PC-3 (cell line): Measurements from ENCODE around the gene LCE1F. TPM values are rescaled to one million over a fixed set of nuclear protein-coding genes. Genes with fewer than 3 reads are reported as not detected.

Experiments used
- ATAC-seq: fragments of 200-7000 bp; cut with Tn5 transposase; 2 replicates; pipeline ENCODE4 v1.9.1; 2020; ENCODE audit warnings: mild to moderate bottlenecking, moderate library complexity
- BruUV-seq: library from RNA; stranded (reverse); fragments of 400-500 nt; replicated peaks from 2 replicates; lab custom pipeline; 2021; lab: Mats Ljungman, UMichigan
- CTCF ChIA-PET: fragments of 300-600 bp; sonication (Branson Sonifier 250); formaldehyde crosslinking; loops from one replicate; lab custom pipeline; 2022; ENCODE audit warnings: antibody characterized with exemption; lab: Charles Lee
- POLR2A ChIA-PET: fragments of 300-600 bp; sonication (Branson Sonifier 250); formaldehyde crosslinking; loops from one replicate; lab custom pipeline; 2022; ENCODE audit warnings: antibody characterized with exemption; ENCODE audit not compliant: unreplicated experiment; lab: Charles Lee
- DNase-seq: peaks from one replicate; pipeline ENCODE4 v3.0.0-alpha.2; 2015
- H2AFZ ChIP-seq: fragments of 300-600 bp; sonication (generic); 2 replicates; pipeline ENCODE4 v1.6.0; 2016; ENCODE audit warnings: antibody characterized with exemption, low read length
- H3F3A ChIP-seq: fragments of 300-600 bp; sonication (generic); one replicate; pipeline ENCODE4 v1.6.0; 2017; ENCODE audit warnings: antibody characterized with exemption, low read length, control low read depth, mild to moderate bottlenecking; ENCODE audit not compliant: unreplicated experiment
- H3K27ac ChIP-seq: fragments of 300-600 bp; sonication (generic); 2 replicates; pipeline ENCODE4 v1.5.1; 2016; ENCODE audit warnings: mild to moderate bottlenecking, low read length
- H3K27me3 ChIP-seq: fragments of 300-600 bp; sonication (generic); 2 replicates; pipeline ENCODE4 v1.6.1; 2016; ENCODE audit warnings: low read length, mixed read lengths
- H3K36me3 ChIP-seq: fragments of 300-600 bp; sonication (generic); 2 replicates; pipeline ENCODE4 v1.6.1; 2016; ENCODE audit warnings: low read depth, mixed run types, low read length, mixed read lengths
- H3K4me1 ChIP-seq: fragments of 300-600 bp; sonication (generic); 2 replicates; pipeline ENCODE4 v1.5.1; 2016; ENCODE audit warnings: low read length; ENCODE audit not compliant: insufficient read depth
- H3K4me2 ChIP-seq: fragments of 300-600 bp; sonication (generic); 2 replicates; pipeline ENCODE4 v1.6.0; 2016; ENCODE audit warnings: low read length
- H3K4me3 ChIP-seq: fragments of 300-600 bp; sonication (generic); 2 replicates; pipeline ENCODE4 v1.5.1; 2016; ENCODE audit warnings: mild to moderate bottlenecking, low read length, mixed read lengths
- H3K79me2 ChIP-seq: fragments of 300-600 bp; sonication (generic); 2 replicates; pipeline ENCODE4 v1.6.1; 2017; ENCODE audit warnings: low read length, mixed read lengths
- H3K9ac ChIP-seq: fragments of 300-600 bp; sonication (generic); 2 replicates; pipeline ENCODE4 v1.6.0; 2016; ENCODE audit warnings: mild to moderate bottlenecking, low read length
- H3K9me2 ChIP-seq: fragments of 300-600 bp; sonication (generic); replicated peaks from 2 replicates; pipeline ENCODE4 v1.6.1; 2016; ENCODE audit warnings: mixed run types, low read length, mixed read lengths
- H3K9me3 ChIP-seq: fragments of 300-600 bp; sonication (generic); 2 replicates; pipeline ENCODE4 v1.6.1; 2016; ENCODE audit warnings: low read length, mixed read lengths
- H4K20me1 ChIP-seq: fragments of 300-600 bp; sonication (generic); 2 replicates; pipeline ENCODE4 v1.6.1; 2016; ENCODE audit warnings: low read length, mixed read lengths
- CTCF ChIP-seq: fragments of 300-600 bp; sonication (generic); conservative IDR thresholded peaks from 2 replicates; pipeline ENCODE4 v1.5.1; 2017; ENCODE audit warnings: antibody characterized with exemption, low read depth, mild to moderate bottlenecking, low read length
- EZH2 ChIP-seq: fragments of 300-600 bp; sonication (generic); IDR thresholded peaks from one replicate; pipeline ENCODE4 v1.6.1; 2017; ENCODE audit warnings: antibody characterized with exemption, mild to moderate bottlenecking, low read length; ENCODE audit not compliant: unreplicated experiment
- EZH2phosphoT487 ChIP-seq: fragments of 300-600 bp; sonication (generic); IDR thresholded peaks from 2 replicates; pipeline ENCODE4 v1.6.1; 2018; ENCODE audit warnings: mild to moderate bottlenecking, antibody characterized with exemption, low read length, borderline replicate concordance
- intact Hi-C: fragments of 100-400 bp; cut with micrococcal nuclease; formaldehyde crosslinking; loops from 2 replicates; pipeline ENCODE4 v1.9.0; 2023
- total RNA-seq: library from RNA; depleted of rRNA; stranded (reverse); fragments of >200 nt; gene quantifications from 2 replicates; pipeline ENCODE4 v1.2.3, GENCODE V29; 2014

LCE1F gene
- total RNA-seq, 1 experiment from 2014 or later, result not detected

DNA sequence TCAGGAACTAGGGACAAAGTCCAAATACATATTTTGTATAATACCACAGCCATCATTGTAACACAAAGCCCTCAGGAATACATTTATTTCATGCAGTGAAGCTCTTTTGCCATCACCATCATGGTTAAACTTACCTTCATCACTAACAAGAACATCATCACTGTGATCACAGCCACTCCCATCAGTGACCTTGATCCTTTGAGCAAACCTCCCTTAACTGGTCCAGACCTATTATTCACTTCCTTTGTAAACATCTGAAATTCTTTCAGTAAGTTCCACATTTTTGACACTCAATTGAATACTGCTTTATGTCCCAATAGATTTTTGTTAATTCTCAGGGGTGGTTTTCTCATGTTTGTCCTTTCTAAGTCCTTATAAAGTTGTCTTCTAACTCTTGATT is 33.3 kb upstream of the LCE1F start:
- CTCF ChIA-PET, result no interaction called here
- POLR2A ChIA-PET, result no interaction called here

GRCh38 chr1:152743371-152744145 is 31.4 kb upstream of the LCE1F start:
- ATAC-seq (no peak), DNase-seq (peak; percentile 63)
- no TSS peak for BruUV-seq
- H2AFZ ChIP-seq, result no peak overlapping the region
- no peaks in the 10 kb centered on the region for H3K9me3 ChIP-seq
- no peaks in the 10 kb centered on the region for H3K79me2 ChIP-seq
- intact Hi-C loops, result no loop called here
- no peaks in the 10 kb centered on the region for H3K36me3 ChIP-seq
- H4K20me1 ChIP-seq, result no peaks in the 10 kb centered on the region
- no peaks in the 10 kb centered on the region for H3K9me2 ChIP-seq
- ChIA-PET CTCF (no interaction called here), POLR2A (no interaction called here)
- no peaks in the 10 kb centered on the region for H3K27me3 ChIP-seq
- no peaks in the 10 kb centered on the region for H3F3A ChIP-seq
- H3K27ac ChIP-seq, result no peak overlapping the region
- no peak overlapping the region for H3K9ac ChIP-seq
- H3K4me2 ChIP-seq, result no peak overlapping the region
- TF ChIP-seq CTCF (no peak), EZH2phosphoT487 (no peak), EZH2 (no peak)
- peaks cover 13% of the 10 kb centered on the region for H3K4me1 ChIP-seq
- H3K4me3 ChIP-seq, result no peak overlapping the region

More for the DNA sequence above, 33.3 kb upstream of the LCE1F start:
- Histone ChIP-seq H3K36me3 (no peaks in the 10 kb centered on the region), H2AFZ (no peak overlapping the region), H3K9me3 (no peaks in the 10 kb centered on the region), H4K20me1 (no peaks in the 10 kb centered on the region), H3K4me2 (no peak overlapping the region), H3K27ac (no peak overlapping the region), H3K9me2 (no peaks in the 10 kb centered on the region), H3K4me3 (no peak overlapping the region), H3K79me2 (no peaks in the 10 kb centered on the region), H3K27me3 (no peaks in the 10 kb centered on the region), H3F3A (no peaks in the 10 kb centered on the region), H3K4me1 (peaks cover 13% of the 10 kb centered on the region), H3K9ac (no peak overlapping the region)
- ATAC-seq (no peak), DNase-seq (peak; percentile 35)
- TF ChIP-seq EZH2phosphoT487, result no peak
- intact Hi-C loops, result no loop called here
- BruUV-seq, result no TSS peak

DNA sequence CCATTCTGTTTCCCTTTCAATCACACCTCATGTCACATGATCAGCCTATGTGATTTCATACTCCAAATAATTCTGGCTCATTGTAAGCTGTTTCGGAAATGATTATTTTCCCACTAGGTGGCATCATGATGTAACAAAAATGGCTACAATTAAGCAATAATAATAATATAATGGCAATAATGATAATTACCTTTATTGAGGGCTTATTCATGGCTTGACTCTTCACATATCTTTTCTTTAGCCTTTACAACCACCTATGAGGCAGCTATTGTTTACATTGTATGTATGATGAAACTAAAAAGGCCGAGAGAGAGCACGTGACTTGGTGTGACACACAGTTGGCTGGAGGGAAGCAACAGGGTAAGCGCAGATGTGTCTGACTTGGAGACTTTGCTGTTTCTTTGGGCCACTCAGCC is 29.6 kb upstream of the LCE1F start:
- no peaks in the 10 kb centered on the region for H3K9me3 ChIP-seq
- H3K4me1 ChIP-seq, result peaks cover 13% of the 10 kb centered on the region
- H4K20me1 ChIP-seq, result no peaks in the 10 kb centered on the region
- H3K36me3 ChIP-seq, result no peaks in the 10 kb centered on the region
- no peaks in the 10 kb centered on the region for H3K79me2 ChIP-seq
- peaks cover 3% of the 10 kb centered on the region; the same call in 1 of the 2 replicates for H3K27me3 ChIP-seq
- H3F3A ChIP-seq, result no peaks in the 10 kb centered on the region
- H3K4me3 ChIP-seq, result no peak overlapping the region
- DNase-seq, result peak; percentile 65
- ChIA-PET CTCF (no interaction called here), POLR2A (no interaction called here)
- no peak overlapping the region for H3K9ac ChIP-seq
- no peak for ATAC-seq
- no peak for TF ChIP-seq EZH2
- no peak for TF ChIP-seq EZH2phosphoT487
- TF ChIP-seq CTCF, result peak; percentile 47
- no peak overlapping the region for H3K27ac ChIP-seq
- BruUV-seq, result no TSS peak
- intact Hi-C loops, result no loop called here
- H3K9me2 ChIP-seq, result no peaks in the 10 kb centered on the region
- H3K4me2 ChIP-seq, result no peak overlapping the region
- H2AFZ ChIP-seq, result no peak overlapping the region
